Hepatocyte (in vitro differentiated cells): ENCODE results near the gene KCNJ1.

Experiments
- EZH2 ChIP-seq: fragments of 200-600 bp; sonication (generic); IDR thresholded peaks from 2 replicates; pipeline ENCODE4 v1.6.1; 2016; ENCODE audit warnings: antibody characterized with exemption, mild to moderate bottlenecking, borderline replicate concordance
- TF ChIP-seq, protein P1 (sequence below): fragments of 200-600 bp; sonication (generic); IDR thresholded peaks from 2 replicates; pipeline ENCODE4 v1.5.1; 2016; ENCODE audit warnings: antibody characterized with exemption, mild to moderate bottlenecking; ENCODE audit not compliant: poor library complexity

DNA sequence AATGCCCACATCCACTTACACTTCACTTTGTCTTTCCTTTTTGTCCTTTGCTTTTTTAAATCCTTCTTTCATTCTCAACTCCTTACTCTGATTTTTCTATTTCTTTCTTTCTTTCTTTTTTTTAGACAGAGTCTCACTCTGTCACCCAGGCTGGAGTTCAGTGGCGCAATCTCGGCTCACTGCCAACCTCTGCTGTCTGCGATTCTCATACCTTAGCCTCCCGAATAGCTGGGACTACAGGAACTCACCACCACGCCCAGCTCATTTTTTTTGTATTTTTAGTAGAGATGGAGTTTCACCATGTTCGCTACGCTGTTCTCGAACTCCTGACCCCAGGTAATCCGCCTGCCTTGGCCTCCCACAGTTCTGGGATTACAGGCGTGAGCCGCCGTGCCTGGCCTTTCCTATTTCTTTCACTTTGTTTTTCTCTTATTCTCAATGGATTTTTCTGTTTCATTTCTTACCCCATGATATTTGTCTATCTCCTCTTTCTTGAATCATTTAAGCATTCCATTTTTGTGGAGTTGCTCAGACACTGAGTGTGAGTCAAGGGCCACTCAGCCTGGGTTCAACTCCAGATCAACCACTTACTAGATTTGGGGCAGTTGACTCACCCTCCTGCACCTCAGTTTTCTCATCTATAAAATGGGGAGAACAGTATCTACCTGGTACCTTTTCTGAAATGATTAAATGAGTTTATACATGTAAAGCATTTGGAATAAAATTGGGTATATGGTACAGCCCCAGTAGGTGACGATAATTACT lies 31.7 kb upstream of the KCNJ1 start:
- TF ChIP-seq, protein P1, sequence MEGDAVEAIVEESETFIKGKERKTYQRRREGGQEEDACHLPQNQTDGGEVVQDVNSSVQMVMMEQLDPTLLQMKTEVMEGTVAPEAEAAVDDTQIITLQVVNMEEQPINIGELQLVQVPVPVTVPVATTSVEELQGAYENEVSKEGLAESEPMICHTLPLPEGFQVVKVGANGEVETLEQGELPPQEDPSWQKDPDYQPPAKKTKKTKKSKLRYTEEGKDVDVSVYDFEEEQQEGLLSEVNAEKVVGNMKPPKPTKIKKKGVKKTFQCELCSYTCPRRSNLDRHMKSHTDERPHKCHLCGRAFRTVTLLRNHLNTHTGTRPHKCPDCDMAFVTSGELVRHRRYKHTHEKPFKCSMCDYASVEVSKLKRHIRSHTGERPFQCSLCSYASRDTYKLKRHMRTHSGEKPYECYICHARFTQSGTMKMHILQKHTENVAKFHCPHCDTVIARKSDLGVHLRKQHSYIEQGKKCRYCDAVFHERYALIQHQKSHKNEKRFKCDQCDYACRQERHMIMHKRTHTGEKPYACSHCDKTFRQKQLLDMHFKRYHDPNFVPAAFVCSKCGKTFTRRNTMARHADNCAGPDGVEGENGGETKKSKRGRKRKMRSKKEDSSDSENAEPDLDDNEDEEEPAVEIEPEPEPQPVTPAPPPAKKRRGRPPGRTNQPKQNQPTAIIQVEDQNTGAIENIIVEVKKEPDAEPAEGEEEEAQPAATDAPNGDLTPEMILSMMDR = no peak
- no peak for TF ChIP-seq EZH2
